ENCODE measurements around the gene WDR45B.

Gene WDR45B

GRCh38 chr17:82642022-82642421, 6.2 kb downstream of the WDR45B start:
- no peak overlapping the region for H3K4me3 ChIP-seq (replicated peaks; ENCODE audit: low read depth, low read length)
- DNase-seq (ENCODE audit: extremely low read depth, low read depth) = no peak
- TF ChIP-seq CTCF (IDR thresholded peaks at IDR 0.05; ENCODE audit: low read depth, low read length, missing control alignments) = no peak

- H3K4me3 ChIP-seq (replicated peaks; ENCODE audit: low read depth, low read length) = no peak overlapping the region
- no peak for TF ChIP-seq CTCF (IDR thresholded peaks at IDR 0.05; ENCODE audit: low read depth, low read length, missing control alignments)
- no peak for DNase-seq (ENCODE audit: extremely low read depth, low read depth)
Measured at GRCh38 chr17:82640036-82640435, 8.2 kb downstream of the WDR45B start.

GRCh38 chr17:82639628-82640027, 8.6 kb downstream of the WDR45B start:
- no peak overlapping the region for H3K4me3 ChIP-seq (replicated peaks; ENCODE audit: low read depth, low read length)
- no peak for TF ChIP-seq CTCF (IDR thresholded peaks at IDR 0.05; ENCODE audit: low read depth, low read length, missing control alignments)
- DNase-seq (ENCODE audit: extremely low read depth, low read depth) = no peak

GRCh38 chr17:82638183-82638773, 10.0 kb downstream of the WDR45B start:
- no peak for TF ChIP-seq CTCF (IDR thresholded peaks at IDR 0.05; ENCODE audit: low read depth, low read length, missing control alignments)
- no peak for DNase-seq (ENCODE audit: extremely low read depth, low read depth)
- H3K4me3 ChIP-seq (replicated peaks; ENCODE audit: low read depth, low read length) = no peak overlapping the region

- TF ChIP-seq CTCF (IDR thresholded peaks at IDR 0.05; ENCODE audit: low read depth, low read length, missing control alignments) = no peak
- no peak for DNase-seq (ENCODE audit: extremely low read depth, low read depth)
- H3K4me3 ChIP-seq (replicated peaks; ENCODE audit: low read depth, low read length) = no peak overlapping the region
Measured at GRCh38 chr17:82636626-82637598, 11.3 kb downstream of the WDR45B start.

GRCh38 chr17:82633343-82633742, 14.9 kb downstream of the WDR45B start:
- no peak overlapping the region for H3K4me3 ChIP-seq (replicated peaks; ENCODE audit: low read depth, low read length)
- no peak for TF ChIP-seq CTCF (IDR thresholded peaks at IDR 0.05; ENCODE audit: low read depth, low read length, missing control alignments)
- DNase-seq (ENCODE audit: extremely low read depth, low read depth) = no peak
